GM21576 (cell line): ENCODE results near the gene HCFC2.

ENCODE experiments used
- ATAC-seq: cut with Tn5 transposase; IDR thresholded peaks from one replicate; pipeline ENCODE4 v1.9.1; 2021; ENCODE audit warnings: mild to moderate bottlenecking, moderate library complexity; ENCODE audit not compliant: unreplicated experiment

The HCFC2 gene

GRCh38 chr12:104056419-104056972, 7.8 kb upstream of the HCFC2 start:
- ATAC-seq: no peak

DNA sequence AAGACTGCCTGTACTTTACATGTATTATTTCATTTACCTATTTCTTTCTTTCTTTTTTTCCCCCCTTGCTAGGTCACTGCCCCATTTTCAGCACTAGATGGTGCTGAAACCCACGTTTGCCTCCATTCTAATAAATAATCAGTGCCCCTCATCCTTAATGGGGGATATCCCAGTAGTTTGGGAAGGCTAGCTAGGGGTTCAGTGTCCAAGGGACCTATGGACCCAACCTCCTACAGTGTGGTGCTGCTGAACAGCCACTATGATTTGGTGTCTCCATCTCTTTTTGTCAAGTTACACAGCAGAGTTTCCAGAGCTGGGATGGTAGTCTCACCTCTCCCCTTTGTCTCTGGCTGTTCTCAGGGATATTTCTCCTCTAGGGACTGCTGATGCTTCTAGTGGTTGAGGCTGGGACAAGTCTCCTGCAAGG, 6.5 kb upstream of the HCFC2 start:
- ATAC-seq: no peak

- ATAC-seq: no peak
These were observed 5.5 kb upstream of the HCFC2 start for GRCh38 chr12:104058802-104059201.

- no peak for ATAC-seq
These were observed 4.4 kb upstream of the HCFC2 start for GRCh38 chr12:104059963-104060362.

DNA sequence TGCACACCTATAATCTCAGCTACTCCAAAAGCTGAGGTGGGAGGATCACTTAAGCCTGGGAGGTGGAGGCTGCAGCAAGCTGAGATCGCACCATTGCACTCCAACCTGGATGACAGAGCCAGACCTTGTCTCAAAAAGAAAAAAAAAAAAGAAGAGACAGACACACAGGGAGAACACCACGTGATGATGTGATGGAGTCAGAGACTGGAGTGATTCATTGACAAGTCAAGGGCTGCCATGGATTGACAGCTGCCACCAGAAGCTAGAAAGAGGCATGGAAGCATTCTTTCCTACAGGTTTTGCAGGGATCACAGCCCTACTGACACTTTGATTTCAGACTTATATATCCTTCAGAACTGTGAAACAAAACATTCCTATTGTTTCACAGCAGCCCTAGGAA, 3.5 kb upstream of the HCFC2 start:
- ATAC-seq: no peak

DNA sequence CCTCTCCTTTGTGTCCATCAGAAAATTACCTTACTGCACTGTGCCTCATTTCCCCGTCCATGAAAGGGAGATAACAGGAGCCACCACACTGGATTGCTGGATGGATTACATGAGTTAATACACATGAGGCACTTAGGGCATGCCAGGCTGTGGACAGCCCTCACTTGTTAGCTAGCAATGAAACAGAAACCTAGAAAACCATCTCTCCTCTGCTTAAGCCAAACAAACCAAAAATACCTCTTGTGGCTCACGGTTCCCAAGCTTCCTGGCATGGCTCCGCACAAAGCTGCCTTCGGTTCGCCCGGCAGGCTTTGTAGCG, 660 bp upstream of the HCFC2 start:
- peak; percentile 35 for ATAC-seq

GRCh38 chr12:104064842-104065427, 604 bp downstream of the HCFC2 start:
- ATAC-seq: no peak

GRCh38 chr12:104072099-104072498, 7.8 kb downstream of the HCFC2 start:
- ATAC-seq: no peak

- no peak for ATAC-seq
These were observed 9.4 kb downstream of the HCFC2 start for GRCh38 chr12:104073699-104074098.

- no peak for ATAC-seq
These were observed 14.7 kb downstream of the HCFC2 start for GRCh38 chr12:104079024-104079423.

DNA sequence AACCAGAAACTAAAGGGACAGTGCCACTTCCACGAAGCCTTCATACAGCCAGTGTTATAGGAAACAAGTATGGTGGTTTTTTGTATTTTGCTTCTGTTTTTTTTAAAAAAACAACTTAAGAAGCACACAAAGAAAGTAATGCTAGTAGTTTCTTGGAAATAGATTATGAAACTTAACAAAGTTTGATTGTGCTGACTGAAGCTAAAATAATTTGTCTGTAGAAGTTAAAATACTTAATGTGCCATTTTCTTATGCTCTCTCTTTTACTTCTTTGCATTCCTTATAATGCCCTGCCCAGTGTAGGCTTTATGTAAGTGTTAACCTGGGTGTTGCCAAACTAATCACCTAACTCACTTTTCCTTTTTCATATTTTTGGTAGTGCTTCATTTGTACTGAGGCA, 16.4 kb downstream of the HCFC2 start:
- ATAC-seq: no peak

- ATAC-seq: peak; percentile 79
These were observed 19.6 kb downstream of the HCFC2 start for GRCh38 chr12:104083769-104084475.

DNA sequence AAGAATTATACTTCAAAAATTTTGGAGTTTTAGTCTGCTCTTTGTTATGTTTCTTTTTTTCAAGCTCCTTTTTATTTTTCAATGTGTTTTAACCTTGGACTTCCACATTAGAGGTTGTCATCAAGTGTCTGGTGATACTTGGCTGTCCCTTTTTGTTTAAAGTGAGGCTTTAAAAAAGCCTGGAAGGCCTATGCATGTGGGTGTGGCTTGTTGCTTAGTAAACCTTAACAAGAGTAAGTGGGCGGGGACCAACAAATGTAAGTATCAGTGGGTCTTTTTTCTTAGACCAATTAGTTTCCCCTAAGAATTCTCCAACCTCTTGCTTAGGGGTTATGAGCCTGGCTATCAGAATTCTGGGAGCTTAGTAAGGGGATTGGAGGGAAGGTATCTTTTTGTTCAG, 26.4 kb downstream of the HCFC2 start:
- no peak for ATAC-seq

GRCh38 chr12:104091136-104091535, 26.8 kb downstream of the HCFC2 start:
- ATAC-seq: no peak

- no peak for ATAC-seq
These were observed 30.0 kb downstream of the HCFC2 start for GRCh38 chr12:104094284-104094683.

- no peak for ATAC-seq
These were observed 31.0 kb downstream of the HCFC2 start for GRCh38 chr12:104095289-104095688.

DNA sequence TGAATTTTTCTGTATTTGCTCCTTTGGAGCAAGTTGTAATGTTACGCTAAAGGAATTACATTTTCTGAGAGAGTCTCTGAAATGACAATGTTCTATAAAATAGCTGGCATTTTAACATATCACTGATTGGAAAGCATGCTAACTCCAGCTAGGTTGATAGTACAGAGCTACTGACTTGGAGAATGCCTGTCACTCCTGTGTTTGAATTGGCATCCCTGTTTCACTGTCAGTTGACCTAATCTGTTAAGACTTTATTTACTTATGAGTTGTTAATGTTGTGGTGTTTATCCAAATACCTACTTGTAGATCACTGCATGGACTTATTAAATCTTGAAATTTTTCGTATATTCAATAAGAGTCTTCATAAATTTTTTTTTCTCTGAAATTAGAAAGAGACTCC, 33.6 kb downstream of the HCFC2 start:
- ATAC-seq: no peak

DNA sequence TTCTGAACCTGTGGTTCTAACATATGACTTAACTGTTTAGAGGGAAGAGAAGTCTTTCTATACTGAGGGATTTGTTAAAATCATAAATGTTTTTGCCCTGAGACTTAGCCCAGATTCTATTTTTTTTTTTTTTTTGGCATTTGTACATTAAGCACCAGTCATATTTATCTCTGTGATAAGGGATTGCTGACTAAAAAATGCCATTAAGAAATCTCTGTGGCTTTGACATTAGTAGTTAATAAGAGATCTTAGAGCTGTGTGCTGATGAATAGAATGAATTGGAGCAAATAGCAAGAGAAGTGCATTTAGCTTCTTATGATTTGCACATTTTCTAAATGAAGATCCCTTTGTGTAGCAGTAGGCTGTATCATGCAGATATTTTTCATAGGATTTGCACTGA, 41.1 kb downstream of the HCFC2 start:
- ATAC-seq: no peak

GRCh38 chr12:104106965-104107364, 42.6 kb downstream of the HCFC2 start:
- ATAC-seq: no peak

GRCh38 chr12:104108755-104109445, 44.6 kb downstream of the HCFC2 start:
- ATAC-seq: peak; percentile 68

GRCh38 chr12:104109446-104110271, 45.3 kb downstream of the HCFC2 start:
- no peak for ATAC-seq
